GM12878 (cell line): ENCODE results near the gene PGC. TPM values are rescaled to one million over a fixed set of nuclear protein-coding genes. Genes with fewer than 3 reads are reported as not detected.

Experiments used
- ATF7 ChIP-seq: fragments of 450-650 bp; IDR thresholded peaks from 2 replicates; pipeline ENCODE4 v1.6.1; 2016; ENCODE audit warnings: low read depth, mild to moderate bottlenecking
- CBX5 ChIP-seq: sonication (generic); IDR thresholded peaks from 2 replicates; pipeline ENCODE4 v1.6.1; 2016; ENCODE audit warnings: low read depth, moderate library complexity, mild to moderate bottlenecking, inconsistent platforms
- CHD2 ChIP-seq: IDR thresholded peaks from 2 replicates; pipeline ENCODE4 v1.6.1; 2011; ENCODE audit warnings: low read depth, low read length, improper control_type of control experiment, borderline replicate concordance
- GABPA ChIP-seq: IDR thresholded peaks from 2 replicates; pipeline ENCODE4 v1.6.1; 2014; ENCODE audit warnings: antibody characterized with exemption, low read depth, mild to moderate bottlenecking, inconsistent platforms
- HCFC1 ChIP-seq: fragments of 150-350 bp; IDR thresholded peaks from 2 replicates; pipeline ENCODE4 v1.6.1; 2014; ENCODE audit warnings: low read length
- HDGF ChIP-seq: fragments of 450-650 bp; IDR thresholded peaks from 2 replicates; pipeline ENCODE4 v1.6.1; 2016; ENCODE audit warnings: antibody characterized with exemption
- IKZF2 ChIP-seq, 2 experiments: fragments of 450-650 bp; IDR thresholded peaks; 2 replicates each; pipeline ENCODE4 v1.6.1; 2017; ENCODE audit warnings: mild to moderate bottlenecking in 2 of 2, moderate library complexity in 2 of 2
- NR2F1 ChIP-seq: fragments of 450-650 bp; conservative IDR thresholded peaks from 2 replicates; pipeline ENCODE4 v1.6.1; 2017; ENCODE audit warnings: mild to moderate bottlenecking
- POU2F2 ChIP-seq: IDR thresholded peaks from 3 replicates; pipeline ENCODE4 v1.6.1; 2011; ENCODE audit warnings: low read depth, mild to moderate bottlenecking, low read length, borderline replicate concordance
- SIN3A ChIP-seq: IDR thresholded peaks from 2 replicates; pipeline ENCODE4 v1.6.1; 2012; ENCODE audit warnings: low read depth, low read length, improper control_type of control experiment
- SMARCA5 ChIP-seq: fragments of 450-650 bp; IDR thresholded peaks from 2 replicates; pipeline ENCODE4 v1.6.1; 2017; ENCODE audit warnings: mild to moderate bottlenecking
- SMC3 ChIP-seq: IDR thresholded peaks from 2 replicates; pipeline ENCODE4 v1.6.1; 2011; ENCODE audit warnings: low read length, improper control_type of control experiment, borderline replicate concordance
- STAT1 ChIP-seq: fragments of 450-650 bp; conservative IDR thresholded peaks from 2 replicates; pipeline ENCODE4 v1.6.1; 2014; ENCODE audit warnings: antibody characterized with exemption, mild to moderate bottlenecking
- SUPT20H ChIP-seq: IDR thresholded peaks from 2 replicates; pipeline ENCODE4 v1.6.1; 2011; ENCODE audit warnings: low read depth, mild to moderate bottlenecking, low read length, moderate library complexity, borderline replicate concordance; ENCODE audit not compliant: control insufficient read depth
- TCF12 ChIP-seq: IDR thresholded peaks from 2 replicates; pipeline ENCODE4 v1.6.1; 2011; ENCODE audit warnings: low read depth, mild to moderate bottlenecking, low read length
- YBX1 ChIP-seq: fragments of 450-650 bp; IDR thresholded peaks from 2 replicates; pipeline ENCODE4 v1.6.1; 2016; ENCODE audit warnings: antibody characterized with exemption
- YY1 ChIP-seq: IDR thresholded peaks from 2 replicates; pipeline ENCODE4 v1.6.1; 2011; ENCODE audit warnings: low read depth, mild to moderate bottlenecking, low read length
- ZNF24 ChIP-seq: fragments of 450-650 bp; IDR thresholded peaks from 2 replicates; pipeline ENCODE4 v1.6.1; 2017; ENCODE audit warnings: antibody characterized with exemption, mild to moderate bottlenecking
- ZNF384 ChIP-seq: IDR thresholded peaks from 2 replicates; pipeline ENCODE4 v1.6.1; 2012; ENCODE audit warnings: low read depth, mild to moderate bottlenecking, low read length, improper control_type of control experiment, borderline replicate concordance
- ZSCAN29 ChIP-seq: fragments of 450-650 bp; IDR thresholded peaks from 2 replicates; pipeline ENCODE4 v1.6.1; 2017; ENCODE audit warnings: mild to moderate bottlenecking, moderate library complexity
- polyA plus RNA-seq, 11 experiments: library from polyadenylated mRNA; depleted of rRNA in 4 of 11; unstranded in 6 of 11; stranded (reverse) in 5 of 11; fragments of >200 nt; fragmentation: Nextera tagmentation in 4 of 11; fragmentation: Illumina TruSeq in 1 of 11; extraction: Ambion mirVana in 4 of 11; extraction: Trizol in 1 of 11; gene quantifications; 1 replicate in 1 of 11; 2 replicates in 10 of 11; pipeline versions ENCODE4 v1.2.1 to v1.2.3, GENCODE V29; 2011 to 2016; ENCODE audit warnings: inconsistent platforms in 2 of 11, missing spikeins in 2 of 11, low read depth in 1 of 11
- total RNA-seq, 4 experiments: library from RNA; depleted of rRNA in 3 of 4; stranded (reverse); fragments of >200 nt in 3 of 4; fragmentation: Illumina TruSeq in 1 of 4; extraction: Trizol in 1 of 4; gene quantifications; 2 replicates each; pipeline versions ENCODE4 v1.2.1 to v1.2.3, GENCODE V29; 2013 to 2021
- TF ChIP-seq, protein P1 (sequence below): fragments of 450-650 bp; conservative IDR thresholded peaks from 2 replicates; pipeline ENCODE4 v1.6.1; 2017; ENCODE audit warnings: mild to moderate bottlenecking, moderate library complexity
- TF ChIP-seq, protein P2 (sequence below): IDR thresholded peaks from 2 replicates; pipeline ENCODE4 v1.6.1; 2012; ENCODE audit warnings: low read depth, low read length, improper control_type of control experiment
- TF ChIP-seq, protein P3 (sequence below): IDR thresholded peaks from 2 replicates; pipeline ENCODE4 v1.6.1; 2011; ENCODE audit warnings: mild to moderate bottlenecking, low read depth, low read length, moderate library complexity; ENCODE audit not compliant: insufficient replicate concordance
- TF ChIP-seq, protein P4 (sequence below): fragments of 150-350 bp; IDR thresholded peaks from 2 replicates; pipeline ENCODE4 v1.6.1; 2014; ENCODE audit warnings: mild to moderate bottlenecking, low read depth, low read length
- TF ChIP-seq, protein P5 (sequence below): IDR thresholded peaks from 2 replicates; pipeline ENCODE4 v1.6.1; 2012; ENCODE audit warnings: low read length, inconsistent platforms

PGC gene
- total and polyA plus RNA-seq, 10 of the 15 experiments (the other 5 are each of a cell fraction or from before 2014, with no cell fraction given) = 0.26 TPM; not detected in 9

DNA sequence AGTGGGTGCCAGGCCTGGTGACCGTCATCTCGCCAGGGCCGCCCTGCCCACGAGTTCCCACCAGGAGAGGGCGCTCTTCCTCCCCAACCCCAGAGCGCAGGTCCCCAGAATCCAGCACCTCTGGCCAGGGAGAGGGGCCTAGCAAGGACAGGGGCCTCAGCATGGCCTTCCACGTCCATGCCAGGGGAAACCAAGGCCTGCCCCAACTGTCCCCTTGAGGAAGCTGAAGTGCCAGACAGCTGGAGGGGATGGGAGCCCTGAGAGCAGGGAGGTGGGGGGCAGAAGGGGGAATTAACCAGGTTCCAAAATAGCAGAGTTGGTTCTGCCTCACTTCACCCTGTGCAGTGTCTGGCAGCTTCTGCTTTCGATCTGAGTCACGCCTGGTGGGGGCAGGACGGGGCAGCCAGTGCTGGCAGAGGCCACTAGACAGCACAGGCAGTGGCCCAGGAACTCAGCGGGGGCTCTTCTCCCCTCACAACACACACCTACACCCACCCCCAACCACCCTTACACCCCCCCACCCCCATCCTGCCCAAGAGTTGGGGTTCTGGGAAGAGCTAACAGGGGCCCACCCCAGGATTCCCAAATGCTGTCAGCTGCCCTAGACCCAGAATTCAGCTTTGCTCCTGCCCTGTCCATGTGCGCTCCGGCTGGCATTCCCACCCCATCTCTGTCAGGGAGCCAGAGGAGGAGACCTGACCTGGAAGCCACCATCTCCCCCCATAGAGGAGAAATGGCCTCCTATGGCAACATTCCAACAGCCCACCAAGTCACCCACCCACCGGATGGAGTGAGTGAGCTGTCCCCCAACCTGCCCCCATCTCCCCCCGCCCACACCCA, 41.0 kb downstream of the PGC start (continued):
- peak; percentile 66; the same call in 1 of the 2 replicates for TF ChIP-seq SMC3
- TF ChIP-seq TCF12 = peak; percentile 92
- TF ChIP-seq, protein P1, sequence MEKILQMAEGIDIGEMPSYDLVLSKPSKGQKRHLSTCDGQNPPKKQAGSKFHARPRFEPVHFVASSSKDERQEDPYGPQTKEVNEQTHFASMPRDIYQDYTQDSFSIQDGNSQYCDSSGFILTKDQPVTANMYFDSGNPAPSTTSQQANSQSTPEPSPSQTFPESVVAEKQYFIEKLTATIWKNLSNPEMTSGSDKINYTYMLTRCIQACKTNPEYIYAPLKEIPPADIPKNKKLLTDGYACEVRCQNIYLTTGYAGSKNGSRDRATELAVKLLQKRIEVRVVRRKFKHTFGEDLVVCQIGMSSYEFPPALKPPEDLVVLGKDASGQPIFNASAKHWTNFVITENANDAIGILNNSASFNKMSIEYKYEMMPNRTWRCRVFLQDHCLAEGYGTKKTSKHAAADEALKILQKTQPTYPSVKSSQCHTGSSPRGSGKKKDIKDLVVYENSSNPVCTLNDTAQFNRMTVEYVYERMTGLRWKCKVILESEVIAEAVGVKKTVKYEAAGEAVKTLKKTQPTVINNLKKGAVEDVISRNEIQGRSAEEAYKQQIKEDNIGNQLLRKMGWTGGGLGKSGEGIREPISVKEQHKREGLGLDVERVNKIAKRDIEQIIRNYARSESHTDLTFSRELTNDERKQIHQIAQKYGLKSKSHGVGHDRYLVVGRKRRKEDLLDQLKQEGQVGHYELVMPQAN = peak; percentile 94
- peak; percentile 99 for TF ChIP-seq HDGF
- TF ChIP-seq, protein P2, sequence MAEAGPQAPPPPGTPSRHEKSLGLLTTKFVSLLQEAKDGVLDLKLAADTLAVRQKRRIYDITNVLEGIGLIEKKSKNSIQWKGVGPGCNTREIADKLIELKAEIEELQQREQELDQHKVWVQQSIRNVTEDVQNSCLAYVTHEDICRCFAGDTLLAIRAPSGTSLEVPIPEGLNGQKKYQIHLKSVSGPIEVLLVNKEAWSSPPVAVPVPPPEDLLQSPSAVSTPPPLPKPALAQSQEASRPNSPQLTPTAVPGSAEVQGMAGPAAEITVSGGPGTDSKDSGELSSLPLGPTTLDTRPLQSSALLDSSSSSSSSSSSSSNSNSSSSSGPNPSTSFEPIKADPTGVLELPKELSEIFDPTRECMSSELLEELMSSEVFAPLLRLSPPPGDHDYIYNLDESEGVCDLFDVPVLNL = no peak
- no peak for TF ChIP-seq SUPT20H
- peak; percentile 90 for TF ChIP-seq POU2F2
- no peak for TF ChIP-seq YBX1
- TF ChIP-seq SIN3A = peak; percentile 76
- TF ChIP-seq, protein P3, sequence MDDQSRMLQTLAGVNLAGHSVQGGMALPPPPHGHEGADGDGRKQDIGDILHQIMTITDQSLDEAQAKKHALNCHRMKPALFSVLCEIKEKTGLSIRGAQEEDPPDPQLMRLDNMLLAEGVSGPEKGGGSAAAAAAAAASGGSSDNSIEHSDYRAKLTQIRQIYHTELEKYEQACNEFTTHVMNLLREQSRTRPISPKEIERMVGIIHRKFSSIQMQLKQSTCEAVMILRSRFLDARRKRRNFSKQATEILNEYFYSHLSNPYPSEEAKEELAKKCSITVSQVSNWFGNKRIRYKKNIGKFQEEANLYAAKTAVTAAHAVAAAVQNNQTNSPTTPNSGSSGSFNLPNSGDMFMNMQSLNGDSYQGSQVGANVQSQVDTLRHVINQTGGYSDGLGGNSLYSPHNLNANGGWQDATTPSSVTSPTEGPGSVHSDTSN = peak; percentile 20
- TF ChIP-seq GABPA = no peak
- TF ChIP-seq CBX5 = no peak
- peak; percentile 92; the same call in 1 of the 2 replicates for TF ChIP-seq STAT1
- peak; percentile 64; the same call in 1 of the 2 replicates for TF ChIP-seq YY1
- TF ChIP-seq ZNF384 = no peak
- TF ChIP-seq, protein P4, sequence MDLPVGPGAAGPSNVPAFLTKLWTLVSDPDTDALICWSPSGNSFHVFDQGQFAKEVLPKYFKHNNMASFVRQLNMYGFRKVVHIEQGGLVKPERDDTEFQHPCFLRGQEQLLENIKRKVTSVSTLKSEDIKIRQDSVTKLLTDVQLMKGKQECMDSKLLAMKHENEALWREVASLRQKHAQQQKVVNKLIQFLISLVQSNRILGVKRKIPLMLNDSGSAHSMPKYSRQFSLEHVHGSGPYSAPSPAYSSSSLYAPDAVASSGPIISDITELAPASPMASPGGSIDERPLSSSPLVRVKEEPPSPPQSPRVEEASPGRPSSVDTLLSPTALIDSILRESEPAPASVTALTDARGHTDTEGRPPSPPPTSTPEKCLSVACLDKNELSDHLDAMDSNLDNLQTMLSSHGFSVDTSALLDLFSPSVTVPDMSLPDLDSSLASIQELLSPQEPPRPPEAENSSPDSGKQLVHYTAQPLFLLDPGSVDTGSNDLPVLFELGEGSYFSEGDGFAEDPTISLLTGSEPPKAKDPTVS = no peak
- TF ChIP-seq IKZF2 (IDR thresholded peaks at IDR 0.05) = peak; percentile 92 to 97
- TF ChIP-seq ATF7 = peak; percentile 87
- no peak for TF ChIP-seq HCFC1
- peak; percentile 87 for TF ChIP-seq NR2F1
- peak; percentile 95 for TF ChIP-seq SMARCA5
- TF ChIP-seq, protein P5, sequence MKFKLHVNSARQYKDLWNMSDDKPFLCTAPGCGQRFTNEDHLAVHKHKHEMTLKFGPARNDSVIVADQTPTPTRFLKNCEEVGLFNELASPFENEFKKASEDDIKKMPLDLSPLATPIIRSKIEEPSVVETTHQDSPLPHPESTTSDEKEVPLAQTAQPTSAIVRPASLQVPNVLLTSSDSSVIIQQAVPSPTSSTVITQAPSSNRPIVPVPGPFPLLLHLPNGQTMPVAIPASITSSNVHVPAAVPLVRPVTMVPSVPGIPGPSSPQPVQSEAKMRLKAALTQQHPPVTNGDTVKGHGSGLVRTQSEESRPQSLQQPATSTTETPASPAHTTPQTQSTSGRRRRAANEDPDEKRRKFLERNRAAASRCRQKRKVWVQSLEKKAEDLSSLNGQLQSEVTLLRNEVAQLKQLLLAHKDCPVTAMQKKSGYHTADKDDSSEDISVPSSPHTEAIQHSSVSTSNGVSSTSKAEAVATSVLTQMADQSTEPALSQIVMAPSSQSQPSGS = no peak
- TF ChIP-seq ZSCAN29 = peak; percentile 78; the same call in 1 of the 2 replicates
- 0 out of 2 replicates have a peak, but pooled peaks have one; percentile 26 for TF ChIP-seq ZNF24
- peak; percentile 93 for TF ChIP-seq CHD2
